GM12873 (cell line): ENCODE data around the gene SH3TC1.

Source experiments
- CTCF ChIP-seq: IDR thresholded peaks from 2 replicates; pipeline ENCODE4 v1.5.1; 2012; ENCODE audit warnings: low read depth, mild to moderate bottlenecking, moderate library complexity, low read length, control low read depth; ENCODE audit not compliant: insufficient read depth; ENCODE audit errors: missing control alignments

SH3TC1 gene

GRCh38 chr4:8214136-8214535 is 15.0 kb downstream of the SH3TC1 start:
- TF ChIP-seq CTCF: no peak

GRCh38 chr4:8215001-8215427 is 15.9 kb downstream of the SH3TC1 start:
- no peak for TF ChIP-seq CTCF

- TF ChIP-seq CTCF: no peak
Measured at GRCh38 chr4:8215641-8216442, 16.8 kb downstream of the SH3TC1 start.

GRCh38 chr4:8216443-8217245 is 17.6 kb downstream of the SH3TC1 start:
- TF ChIP-seq CTCF: no peak

- no peak for TF ChIP-seq CTCF
Measured at GRCh38 chr4:8217246-8217511, 18.1 kb downstream of the SH3TC1 start.

DNA sequence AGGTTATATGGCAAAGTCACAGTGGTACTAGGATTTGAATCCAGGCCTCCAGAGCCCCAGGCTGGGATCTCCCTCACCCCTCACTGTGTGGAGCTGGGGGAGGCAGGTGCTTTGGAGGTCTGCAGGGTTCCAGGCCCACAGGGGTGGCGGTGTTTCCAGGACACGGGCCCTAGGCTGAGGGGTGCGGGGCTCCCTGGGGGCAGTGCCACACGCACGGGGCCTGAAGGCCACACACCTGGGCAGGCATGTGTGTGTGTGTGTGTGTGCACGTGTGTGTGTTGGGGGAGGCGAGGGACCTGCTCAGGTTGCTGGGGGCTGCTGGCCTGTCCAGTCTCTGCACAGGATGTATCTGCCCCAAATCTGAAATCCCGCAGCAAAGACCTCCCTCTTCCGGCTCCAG is 18.8 kb downstream of the SH3TC1 start:
- TF ChIP-seq CTCF: no peak

DNA sequence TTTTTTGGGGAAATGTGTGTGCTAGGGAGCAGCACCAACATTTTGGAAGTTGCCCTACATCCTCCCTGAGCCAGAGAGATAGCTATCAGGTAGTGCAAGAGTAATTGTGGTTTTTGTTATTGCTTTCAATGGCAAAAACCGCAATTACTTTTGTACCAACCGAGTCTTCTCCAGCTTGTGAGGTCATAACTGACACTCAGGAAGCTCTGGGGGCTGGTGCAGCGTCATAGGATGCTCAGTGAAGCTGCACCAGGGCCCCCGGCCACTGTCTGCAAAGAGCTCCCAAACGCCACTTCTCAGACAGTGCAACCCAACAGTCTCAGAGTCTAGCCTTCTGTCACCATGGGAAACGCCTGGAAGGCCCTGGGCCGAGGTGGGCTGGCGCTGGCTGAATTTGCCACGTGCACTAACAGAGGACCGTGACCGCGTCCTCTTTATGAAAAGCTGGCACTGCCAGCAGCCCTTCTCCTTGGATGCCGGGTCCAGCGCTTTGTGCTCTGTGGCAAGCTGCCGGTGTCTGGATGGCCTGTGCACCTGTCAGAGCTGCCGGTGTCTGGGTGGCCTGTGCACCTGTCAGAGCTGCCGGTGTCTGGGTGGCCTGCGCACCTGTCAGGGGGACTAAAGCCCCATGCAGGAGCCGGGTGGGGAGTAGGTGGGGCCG is 19.4 kb downstream of the SH3TC1 start:
- TF ChIP-seq CTCF: no peak
